Activated CD4-positive, CD25-positive, alpha-beta regulatory T cell treated with anti-CD3 and anti-CD28 coated beads, Interleukin-2, amount 50 U/mL, for 24 hours (primary cell): ENCODE measurements around the gene RGS12.

Experiments used
- ATAC-seq, 2 donors: fragments of 150-1000 bp; cut with Tn5 transposase; one replicate each; pipeline ENCODE4 v1.10.0; 2021; ENCODE audit warnings: mild to moderate bottlenecking in 1 of 2, moderate library complexity in 1 of 2

The RGS12 gene

DNA sequence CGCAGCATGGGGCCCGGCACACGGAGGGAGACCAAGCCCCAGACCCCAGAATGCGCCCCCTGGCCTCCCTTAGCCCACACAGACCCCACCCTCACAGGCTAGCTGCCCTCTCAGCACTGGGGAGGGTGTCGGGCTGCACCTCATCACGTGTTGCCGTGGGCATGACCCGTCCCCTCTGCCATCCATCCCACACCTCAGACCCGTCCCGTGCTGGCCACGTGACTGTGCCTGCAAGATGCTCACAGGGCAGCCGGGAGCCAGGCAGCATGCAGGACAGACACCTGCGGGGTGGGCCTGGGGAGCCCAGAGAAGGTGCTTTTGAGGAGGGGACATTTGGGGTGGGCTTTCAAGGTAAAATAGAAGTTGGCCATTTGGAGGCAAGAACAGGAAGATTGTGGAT lies 39.0 kb upstream of the RGS12 start:
- ATAC-seq = no peak

DNA sequence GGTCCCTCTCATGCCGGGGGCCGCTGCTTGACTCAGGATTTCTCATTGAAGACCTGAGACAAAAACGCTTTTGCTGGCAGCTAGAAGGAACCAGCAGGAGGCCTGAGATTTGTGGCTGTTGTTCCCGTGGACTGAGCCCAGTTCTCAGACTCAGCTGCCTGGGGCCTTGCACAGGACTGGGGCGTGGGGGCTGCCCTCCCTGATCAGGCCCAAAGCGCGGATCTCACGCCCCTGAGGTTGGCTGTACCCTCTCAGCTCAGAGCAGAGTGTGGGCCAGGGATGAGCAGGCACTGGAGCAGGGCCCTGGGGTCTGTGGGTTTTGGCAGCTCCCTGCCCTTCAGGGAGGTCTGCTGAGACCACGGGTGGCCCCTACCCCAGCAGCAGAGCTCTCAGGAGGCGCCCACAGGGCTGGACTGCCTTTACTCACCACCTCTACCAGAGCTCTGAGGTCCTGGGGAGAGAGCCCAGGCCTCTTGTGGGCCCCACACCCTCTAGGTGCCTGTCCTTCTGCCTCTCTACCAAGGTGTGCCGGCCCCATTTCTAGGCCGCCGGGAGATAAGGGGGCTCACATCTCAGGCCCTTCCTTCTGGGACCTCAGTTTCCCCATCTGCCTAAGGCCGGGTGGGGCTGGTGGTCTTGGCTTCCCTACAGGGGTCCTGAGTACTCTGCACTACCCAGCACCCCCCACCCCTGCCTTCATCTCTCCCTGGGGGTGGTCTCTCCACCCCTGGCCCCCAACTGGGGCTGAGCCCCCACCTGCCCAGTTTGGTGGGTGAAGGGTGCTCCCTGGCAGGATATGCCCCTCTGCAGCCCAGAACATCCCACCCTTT lies 38.3 kb upstream of the RGS12 start:
- no peak for ATAC-seq

DNA sequence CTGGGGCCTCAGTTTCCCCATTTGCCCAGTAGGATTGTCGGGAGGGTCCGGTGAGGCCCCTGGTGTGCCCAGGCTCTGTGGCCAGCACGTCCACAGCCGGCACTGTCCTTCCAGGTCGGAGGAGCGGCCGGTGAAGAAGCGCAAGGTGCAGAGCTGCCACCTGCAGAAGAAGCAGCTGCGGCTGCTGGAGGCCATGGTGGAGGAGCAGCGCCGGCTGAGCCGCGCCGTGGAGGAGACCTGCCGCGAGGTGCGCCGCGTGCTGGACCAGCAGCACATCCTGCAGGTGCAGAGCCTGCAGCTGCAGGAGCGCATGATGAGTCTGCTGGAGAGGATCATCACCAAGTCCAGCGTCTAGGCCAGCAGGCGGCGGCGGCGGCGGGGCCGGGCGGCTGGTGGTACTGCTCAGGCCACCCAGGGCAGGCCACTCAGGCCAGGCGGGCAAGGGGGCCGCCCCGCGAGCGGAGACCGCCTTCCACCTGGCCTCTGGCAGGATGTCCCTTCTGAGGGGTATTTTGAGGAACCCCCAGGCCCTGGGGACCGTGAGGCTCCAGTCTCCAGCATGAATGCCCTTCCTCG lies 37.1 kb upstream of the RGS12 start:
- ATAC-seq = no peak

DNA sequence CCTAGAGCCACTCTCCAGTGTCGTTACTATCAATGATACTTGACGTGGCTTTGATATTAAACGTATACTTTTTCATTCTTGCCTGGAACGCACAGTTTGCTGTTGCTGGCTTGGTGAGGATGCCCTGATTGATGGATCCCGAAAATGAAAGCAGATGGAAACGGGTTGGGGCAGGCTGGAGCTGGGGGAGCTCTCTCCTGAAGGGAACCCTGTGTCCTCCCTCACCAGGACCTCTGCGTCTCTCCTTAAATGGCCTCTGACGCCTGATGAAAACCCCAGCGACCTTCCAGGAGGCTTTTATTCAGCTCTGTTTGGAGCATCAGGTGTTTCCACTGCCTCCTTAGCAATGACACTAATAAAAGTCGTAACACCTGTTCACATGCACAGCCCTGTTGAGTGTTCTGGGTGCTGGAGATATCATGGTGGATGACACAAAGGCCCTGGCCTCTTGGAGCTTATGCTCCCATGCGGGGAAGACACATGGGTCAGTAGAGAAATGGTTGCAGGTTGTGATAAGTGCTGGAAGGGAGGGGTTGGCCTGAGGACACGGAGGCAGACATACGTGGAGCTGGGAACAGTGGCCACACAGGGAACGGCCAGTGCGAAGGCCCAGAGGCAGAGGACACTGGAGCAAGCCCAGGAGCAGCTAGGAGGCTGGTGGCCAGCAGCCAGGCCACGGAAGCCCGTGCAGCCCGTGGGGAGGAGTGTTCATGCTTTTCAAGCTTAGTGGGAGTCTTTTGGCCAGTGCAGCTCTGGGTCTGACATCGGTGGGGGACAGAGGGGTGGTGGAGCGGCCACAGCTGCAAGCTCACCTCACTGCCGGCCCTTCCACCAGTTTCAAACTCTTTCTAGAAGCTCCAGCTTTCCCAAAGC lies 36.4 kb upstream of the RGS12 start:
- ATAC-seq = no peak

DNA sequence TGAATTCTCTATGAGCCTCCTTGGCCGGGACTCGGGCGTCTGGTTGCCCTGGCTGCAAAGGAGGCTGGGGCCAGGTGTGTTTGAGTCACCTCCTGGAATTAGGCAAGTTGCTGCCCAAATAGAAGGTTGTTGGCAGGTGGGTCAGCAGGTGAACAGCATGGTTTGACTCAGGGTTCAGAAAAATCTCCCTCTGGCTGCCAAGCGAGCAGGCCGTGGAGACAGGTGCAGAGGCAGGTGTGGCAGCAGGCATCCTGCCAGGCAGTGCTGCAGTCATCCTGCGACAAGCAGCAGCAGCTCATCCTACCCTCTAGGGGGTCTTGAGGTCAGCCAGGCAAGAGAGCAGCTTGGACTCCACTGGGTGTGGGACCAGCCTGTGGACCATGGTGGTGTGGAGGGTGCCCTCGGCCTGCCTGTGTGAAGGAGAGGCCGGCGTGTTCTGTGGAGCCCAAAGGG lies 35.7 kb upstream of the RGS12 start:
- ATAC-seq = no peak

DNA sequence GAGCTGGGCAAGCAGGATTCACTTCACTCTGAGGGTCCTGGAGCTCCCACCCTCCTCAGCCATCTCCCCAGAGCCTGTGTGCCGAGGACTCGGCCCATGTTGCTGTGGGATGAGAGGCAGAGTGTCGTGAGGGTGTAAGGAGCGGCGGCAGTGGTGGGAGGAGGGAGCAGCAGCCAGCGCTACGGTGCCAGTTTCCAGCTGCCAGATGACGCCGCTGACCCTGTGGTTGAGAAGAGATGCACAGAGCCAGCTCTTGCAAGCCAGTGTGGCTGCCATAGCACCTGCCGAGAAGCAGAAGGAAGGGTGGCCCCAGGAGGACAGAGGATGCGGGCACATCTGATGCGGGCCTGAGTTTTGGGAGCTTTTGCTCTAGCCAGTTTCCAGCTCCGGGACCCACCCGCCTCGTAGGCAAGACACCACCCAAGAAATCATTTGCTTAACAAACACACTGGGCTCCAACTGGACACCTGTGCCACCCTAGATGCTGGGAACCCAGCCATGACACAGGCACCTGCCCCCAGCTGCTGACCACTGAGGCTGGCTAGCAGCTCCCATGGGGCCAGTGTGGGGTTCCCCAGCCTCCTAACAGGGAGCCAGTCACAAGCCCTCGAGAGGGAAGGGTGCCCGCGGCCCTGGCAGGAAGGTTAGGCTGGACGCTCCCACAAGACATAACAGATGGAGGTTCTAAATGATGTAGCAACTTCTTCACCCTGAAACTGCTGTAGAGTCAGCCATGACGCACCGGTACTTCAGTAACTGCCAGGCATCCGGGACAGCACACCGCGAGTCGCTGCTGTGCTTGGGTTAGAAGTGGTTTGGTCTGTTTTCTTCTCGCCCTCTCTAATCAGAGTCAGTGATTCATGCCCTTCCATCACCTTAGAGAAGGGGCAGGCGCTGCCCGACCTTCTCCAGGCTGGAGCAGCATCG lies 35.0 kb upstream of the RGS12 start:
- no peak for ATAC-seq

DNA sequence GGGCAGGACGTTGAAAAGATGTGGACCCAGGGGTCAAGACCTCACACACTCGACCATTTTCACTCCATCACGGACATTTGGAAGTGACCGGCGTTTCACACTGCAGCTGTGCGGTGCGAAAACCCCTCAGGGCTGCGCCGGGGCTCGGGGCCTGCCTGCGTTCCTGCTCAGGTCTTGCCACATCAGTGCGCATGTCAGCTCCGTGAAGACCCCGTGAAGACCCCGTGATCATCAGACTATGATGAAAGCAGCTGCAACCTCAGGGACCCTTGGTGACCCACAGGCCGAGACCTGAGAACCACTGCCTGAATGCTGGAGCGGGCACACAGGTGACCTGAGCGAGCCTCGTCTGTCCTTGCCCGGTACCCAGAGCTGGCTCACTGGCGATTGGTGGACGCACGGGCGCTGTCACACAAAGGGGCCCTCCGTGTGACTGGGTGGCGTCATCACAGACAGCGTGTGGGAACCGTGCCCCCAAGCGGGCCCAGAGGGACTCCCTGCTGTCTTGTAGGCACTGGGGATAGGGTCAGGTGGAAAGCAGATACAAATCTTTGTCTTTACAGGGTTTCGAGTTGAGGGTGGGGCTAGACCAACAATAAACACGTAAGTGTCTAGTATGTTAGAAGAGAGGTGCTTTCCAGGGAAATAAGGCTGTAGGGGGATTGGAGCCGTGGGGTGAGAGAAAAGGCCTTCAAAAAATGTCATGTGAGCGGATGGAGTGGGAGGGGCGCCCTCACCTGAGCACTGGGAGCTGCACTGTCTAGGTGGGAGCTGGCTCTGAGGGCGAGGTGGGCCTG lies 31.2 kb upstream of the RGS12 start:
- no peak for ATAC-seq

DNA sequence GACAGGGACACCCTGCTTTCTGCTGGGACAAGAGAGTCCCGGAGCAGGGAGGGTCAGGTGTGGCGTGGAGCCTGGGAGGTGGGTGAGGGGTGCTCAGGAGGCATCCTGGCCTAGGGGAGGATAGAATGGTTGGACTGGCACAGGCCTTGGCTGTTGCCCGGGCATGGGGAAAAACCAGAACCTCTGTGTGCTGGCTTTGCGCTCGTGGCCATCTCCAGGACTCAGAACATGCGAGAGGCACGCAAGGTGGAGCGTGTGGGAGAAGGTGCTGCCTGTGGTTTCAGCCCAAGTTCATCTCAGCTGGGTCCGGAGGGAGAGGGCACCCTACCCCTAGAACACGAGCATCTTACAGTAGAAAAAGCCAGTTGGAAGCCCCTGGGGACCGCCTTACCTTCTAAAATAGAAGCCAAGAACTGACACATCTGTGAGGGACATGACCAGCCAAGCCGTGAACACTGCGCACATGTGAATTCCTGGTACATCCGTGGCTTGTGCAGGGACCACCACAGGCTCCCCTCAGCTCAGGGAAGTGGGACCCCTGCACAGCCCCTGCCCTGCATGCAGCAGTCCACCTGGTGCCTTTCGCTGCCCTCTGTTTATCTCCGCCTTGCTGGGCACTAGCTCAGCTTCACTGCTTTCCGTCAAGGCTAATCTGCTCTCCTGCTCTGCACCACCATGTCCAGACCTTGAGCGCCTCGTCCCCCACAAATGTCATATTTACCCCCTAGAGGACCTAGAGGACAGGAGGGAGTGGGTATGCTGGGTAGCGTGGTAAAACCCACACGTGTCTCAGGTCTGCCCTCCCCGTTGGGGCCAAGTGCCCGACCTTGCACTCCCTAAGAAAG lies 30.4 kb upstream of the RGS12 start:
- ATAC-seq = no peak

DNA sequence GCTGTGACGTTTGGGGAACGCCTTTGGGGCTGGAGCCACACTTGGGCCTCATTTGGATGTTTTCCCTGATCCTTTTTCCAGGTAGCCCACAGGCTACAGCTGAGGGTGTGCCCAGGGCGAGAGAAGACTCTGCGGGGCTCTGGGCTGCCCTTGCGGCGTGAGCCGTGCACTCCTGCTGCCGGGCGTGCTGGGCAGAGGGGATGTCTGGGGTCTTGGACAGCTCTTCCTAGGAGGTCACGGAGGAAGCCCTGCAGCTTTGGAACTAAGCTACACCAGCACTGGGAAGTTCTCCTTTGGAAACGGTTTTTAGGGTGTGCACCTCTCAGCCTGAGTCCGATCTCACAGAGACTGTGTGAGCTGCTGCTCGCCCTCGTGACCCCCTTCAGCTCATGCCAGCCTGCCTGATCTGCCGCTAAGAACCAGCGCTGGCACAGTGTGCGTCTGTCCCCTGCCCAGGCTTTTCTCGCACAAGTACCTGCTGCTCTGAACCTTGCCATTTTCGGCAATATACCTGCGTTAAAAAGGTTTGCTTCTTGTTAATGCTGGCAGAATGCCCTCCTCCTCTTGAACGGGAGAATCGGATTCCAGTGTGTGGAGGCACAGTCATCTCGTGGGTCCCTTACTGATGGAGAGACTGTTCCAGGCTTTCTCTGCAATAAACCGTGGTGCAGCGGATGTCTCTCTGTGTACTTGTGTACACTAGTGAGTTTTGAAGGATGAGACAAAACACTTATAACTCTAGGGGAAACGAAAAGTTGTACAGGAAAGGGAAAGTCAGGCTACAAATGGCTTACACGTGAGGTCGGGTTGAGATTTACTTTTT lies 29.6 kb upstream of the RGS12 start:
- no peak for ATAC-seq

DNA sequence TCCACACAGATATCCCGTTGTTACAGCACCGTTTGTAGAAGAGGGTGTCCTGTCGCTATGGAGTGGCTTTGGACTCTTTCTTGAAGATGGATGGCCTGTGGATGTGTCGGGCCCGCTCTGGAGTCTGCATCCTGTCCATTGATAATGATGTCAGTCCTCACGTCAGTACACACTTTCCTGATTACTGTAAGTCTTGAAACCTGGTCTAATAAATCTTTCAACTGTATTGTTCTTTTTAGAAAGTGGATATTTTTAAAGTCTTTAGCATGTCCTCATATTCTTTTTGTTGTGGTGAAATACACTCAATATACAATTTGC lies 29.0 kb upstream of the RGS12 start:
- no peak for ATAC-seq

DNA sequence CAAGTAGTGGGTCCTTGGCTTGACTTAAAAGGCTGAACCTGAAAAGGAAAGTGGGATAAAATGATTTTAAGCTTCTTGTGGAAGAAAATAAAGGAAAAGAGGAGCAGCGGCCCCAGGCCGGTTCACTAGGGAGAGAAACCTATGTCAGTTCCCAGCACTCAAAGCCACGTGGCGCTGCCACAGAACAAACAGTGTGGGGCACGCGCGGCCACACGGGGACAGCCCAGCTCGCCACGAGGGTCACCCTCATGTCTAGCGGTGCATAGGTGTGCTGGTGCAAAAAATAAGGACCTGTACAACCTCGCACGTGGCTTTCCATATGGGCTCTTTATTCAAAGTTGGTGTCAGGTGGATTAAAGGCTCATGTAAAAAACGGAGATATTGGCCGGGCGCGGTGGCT lies 26.7 kb upstream of the RGS12 start:
- no peak for ATAC-seq

DNA sequence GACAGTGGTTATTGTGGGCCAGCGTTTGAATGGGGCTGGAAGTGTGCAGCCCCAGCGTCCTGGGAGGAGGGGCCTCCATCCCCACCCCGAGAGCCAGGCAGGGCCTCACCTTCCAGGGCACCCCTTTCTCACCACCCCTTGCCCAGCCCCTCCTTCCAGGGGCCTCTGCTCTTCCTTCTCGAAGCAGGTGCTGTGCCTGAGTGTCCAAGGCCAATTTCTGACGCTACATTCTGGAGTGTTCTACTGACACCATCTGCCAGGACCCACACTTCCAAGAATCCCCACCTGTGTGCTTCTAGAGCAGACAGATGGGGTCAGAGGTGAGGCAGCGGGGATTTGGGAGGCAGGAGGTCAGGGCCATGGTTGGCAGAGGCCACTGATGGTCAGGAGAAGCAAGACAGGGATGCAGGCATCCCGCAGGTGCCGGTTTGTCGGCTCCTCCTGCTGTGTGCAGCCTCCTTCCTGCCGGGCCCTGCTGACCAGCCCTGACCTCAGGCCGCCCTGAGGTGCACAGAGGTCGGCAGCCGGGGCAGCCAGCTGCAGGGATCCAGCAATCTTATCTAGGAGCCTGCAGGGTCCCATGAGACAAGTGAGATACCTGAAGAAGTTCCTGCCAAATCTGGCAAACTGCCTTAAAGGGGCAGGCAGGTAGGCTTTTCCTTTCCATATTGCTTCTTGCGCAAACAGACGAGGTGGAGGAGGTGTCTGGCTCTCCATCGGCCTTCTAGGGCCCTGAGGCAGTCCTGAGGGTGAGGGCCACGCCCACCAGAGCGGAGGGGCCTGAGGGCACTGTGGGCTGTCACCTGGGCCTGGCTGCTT lies 25.0 kb upstream of the RGS12 start:
- ATAC-seq = no peak

DNA sequence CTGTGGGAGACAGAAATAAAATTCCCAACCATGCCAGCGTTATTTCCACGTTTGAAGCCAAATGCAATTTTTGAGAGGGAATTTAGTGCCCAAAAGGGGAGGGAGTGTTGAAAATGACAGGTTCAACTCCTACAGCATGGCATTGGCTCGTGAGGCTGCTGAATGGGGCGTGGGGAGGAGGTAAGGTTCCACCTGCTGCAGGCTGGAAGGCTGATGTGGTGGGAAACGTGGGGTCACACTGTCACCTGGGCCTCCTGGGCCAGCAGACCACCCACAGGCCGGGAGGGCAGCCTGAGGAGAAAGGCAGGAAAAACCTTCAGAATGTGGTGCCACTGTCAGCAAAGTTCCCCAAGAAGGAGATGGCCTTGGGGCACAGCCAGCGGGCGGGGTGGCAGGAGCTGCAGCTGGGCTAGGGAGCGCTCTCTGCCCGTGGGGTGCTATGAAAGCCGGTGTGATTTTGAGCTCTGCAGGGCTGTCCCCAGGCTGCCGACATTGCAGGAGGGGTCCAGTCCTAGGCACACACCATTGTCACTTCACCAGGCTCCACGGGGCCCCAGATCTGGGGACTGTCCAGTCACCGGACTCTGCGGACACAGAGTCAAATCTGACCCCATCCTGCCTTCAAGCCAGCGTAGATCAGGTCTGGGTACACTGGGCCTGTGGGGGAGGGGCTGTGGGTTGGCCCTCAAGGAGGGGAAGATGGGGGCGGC lies 24.3 kb upstream of the RGS12 start:
- no peak for ATAC-seq

DNA sequence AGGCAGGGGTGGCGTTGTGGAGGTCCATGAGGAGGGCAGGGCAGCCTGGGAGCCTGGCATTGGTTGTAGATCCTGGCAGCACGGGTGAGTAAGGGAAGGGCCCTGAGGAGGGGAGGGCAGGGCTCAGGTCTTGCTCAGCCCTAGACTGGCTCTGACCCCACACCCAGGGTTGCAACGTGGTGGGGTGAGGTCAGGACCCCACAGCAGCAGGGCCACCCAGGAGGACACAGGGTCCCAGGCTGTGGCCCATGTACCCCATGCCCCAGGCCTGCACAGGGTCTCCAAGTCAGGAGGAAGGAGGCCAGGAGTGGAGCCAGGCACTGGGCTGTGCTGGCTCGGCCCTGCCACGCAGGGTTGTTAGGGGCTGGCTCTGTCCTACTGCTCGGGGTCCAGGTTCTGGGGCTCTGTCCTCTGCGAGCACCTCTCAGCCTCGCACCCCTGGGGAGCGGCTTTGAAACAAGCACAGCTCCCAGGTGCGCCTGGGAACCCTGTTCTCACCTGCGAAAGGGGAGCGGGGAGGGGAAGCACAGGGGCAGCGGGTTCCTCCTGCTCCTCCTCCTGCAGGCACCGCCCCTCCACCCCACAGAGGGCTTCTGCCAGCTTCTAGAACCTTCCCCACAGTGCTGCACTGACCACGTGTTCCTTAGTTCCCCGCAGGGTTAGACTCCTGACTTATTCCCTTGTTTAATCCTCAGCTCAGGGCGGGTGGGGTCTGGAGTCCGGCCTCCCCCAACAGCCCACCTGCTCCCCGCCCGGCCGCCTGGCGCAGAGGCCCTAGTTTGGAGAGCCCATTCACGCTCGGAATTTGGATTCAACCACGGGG lies 23.5 kb upstream of the RGS12 start:
- ATAC-seq = no peak

DNA sequence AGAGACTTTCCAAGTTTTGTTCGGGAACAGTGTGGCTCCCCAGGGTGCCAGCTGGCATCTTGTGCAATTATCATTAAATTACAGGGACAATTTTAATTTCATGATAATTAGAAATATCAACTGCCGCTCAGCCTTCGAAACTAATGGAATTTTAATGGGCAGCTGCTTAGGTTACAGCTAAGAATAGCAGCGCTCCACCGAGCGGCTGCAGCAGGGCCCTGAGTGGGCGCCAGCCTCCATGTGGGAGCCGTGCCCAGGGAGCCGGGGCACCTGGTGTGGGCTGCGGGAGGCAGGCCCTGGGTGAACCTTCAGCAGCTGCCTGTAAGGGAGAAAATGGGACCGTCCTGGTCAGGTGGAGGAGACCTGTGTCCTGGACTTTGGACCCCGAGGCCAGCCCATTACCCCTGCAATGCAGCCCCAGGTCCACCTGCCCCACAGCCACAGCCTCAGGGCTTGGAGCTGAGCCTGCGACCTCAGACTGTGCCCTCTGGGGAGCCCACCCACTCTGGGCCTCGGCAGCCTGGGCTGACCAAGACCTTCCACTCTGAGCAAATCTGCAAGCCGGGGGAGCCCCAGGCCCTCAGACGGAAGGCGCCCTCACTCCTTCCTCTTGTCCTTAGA lies 22.7 kb upstream of the RGS12 start:
- no peak for ATAC-seq

DNA sequence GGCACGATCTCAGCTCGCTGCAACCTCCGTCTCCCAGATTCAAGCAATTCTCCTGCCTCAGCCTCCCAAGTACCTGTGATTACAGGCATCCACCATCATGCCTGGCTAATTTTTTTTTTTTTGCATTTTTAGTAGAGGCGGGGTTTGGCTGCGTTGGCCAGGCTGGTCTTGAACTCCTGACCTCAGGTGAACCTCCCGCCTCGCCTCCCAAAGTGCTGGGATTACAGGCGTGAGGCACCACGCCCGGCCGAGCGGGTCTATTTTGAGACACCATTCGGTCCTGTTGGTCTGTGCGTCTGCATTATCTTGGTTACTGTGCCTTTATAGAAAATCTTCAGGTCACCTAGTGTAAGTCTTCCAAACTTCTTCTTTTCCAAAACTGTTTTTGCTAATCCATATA lies 21.7 kb upstream of the RGS12 start:
- no peak for ATAC-seq

DNA sequence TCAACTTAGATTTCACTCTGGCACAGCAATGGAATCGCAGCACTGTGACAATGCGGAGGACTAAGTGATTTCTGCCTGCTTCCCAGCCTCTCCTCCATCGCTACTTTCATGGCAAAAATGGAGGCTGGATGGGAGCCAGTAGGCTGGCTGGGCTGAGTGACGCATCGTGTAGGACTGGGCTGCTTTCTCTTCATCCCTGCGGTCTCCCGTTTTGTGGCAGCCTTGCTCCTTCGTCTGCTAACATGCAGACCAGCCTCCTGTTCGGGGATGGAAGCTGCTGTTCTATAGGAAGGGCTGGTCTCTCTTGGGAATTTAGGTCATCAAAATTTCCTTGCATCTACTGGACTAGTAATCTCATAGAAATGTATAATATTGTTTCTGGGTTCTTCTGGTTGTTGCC lies 15.8 kb upstream of the RGS12 start:
- no peak for ATAC-seq
